ENCODE measurements around the gene ANXA8. TPM values are rescaled to one million over a fixed set of nuclear protein-coding genes. Genes with fewer than 3 reads are reported as not detected.

The ANXA8 gene
- polyA plus RNA-seq, 3 donors, result 0.52 to 2.9 (median 0.97) TPM

- H3K4me1 ChIP-seq (ENCODE audit: control insufficient read depth in 1 of 2, insufficient read depth in 2 of 2, low read length in 2 of 2), result no peaks in the 10 kb centered on the region
- Mint-ChIP-seq H3K4me1 (no peaks in the 10 kb centered on the region), H3K27me3 (ENCODE audit: low read depth in 3 of 3) (peaks cover 3 to 6% (median 3%) of the 10 kb centered on the region in 3 donors), H3K9me3 (peaks cover 0 to 2% (median 0%) of the 10 kb centered on the region in 7 donors), H3K27ac (no peak overlapping the region), H3K36me3 (no peaks in the 10 kb centered on the region), H3K4me3 (no peak overlapping the region)
- TF ChIP-seq CTCF (IDR thresholded peaks at IDR 0.05), result no peak
- H3K4me2 ChIP-seq (replicated peaks; ENCODE audit: extremely low read depth, low read length, poor library complexity, severe bottlenecking), result no peak overlapping the region
- no peak overlapping the region for H3K4me3 ChIP-seq (replicated peaks in 1 of 3; ENCODE audit: low read depth in 2 of 3, low read length in 3 of 3)
- 100% methylated on average over 2 of the region's 3 CpGs for WGBS (ENCODE audit: insufficient coverage)
- no peaks in the 10 kb centered on the region for H3K27me3 ChIP-seq (ENCODE audit: control insufficient read depth in 2 of 2, insufficient read depth in 2 of 2, low read length in 2 of 2)
- no peak for DNase-seq
- no peaks in the 10 kb centered on the region for H3K79me2 ChIP-seq (ENCODE audit: insufficient read depth, low read length)
- no peak overlapping the region for H2AFZ ChIP-seq (ENCODE audit: insufficient read depth, low read depth, low read length, poor library complexity, severe bottlenecking)
- no peaks in the 10 kb centered on the region for H3K9me3 ChIP-seq (replicated peaks in 1 of 2; ENCODE audit: control insufficient read depth in 1 of 2, insufficient read depth in 1 of 2, low read length in 2 of 2)
- H4K20me1 ChIP-seq (ENCODE audit: insufficient read depth, low read length), result no peaks in the 10 kb centered on the region
- H3K9ac ChIP-seq (ENCODE audit: insufficient read depth, low read length, poor library complexity, severe bottlenecking), result no peak overlapping the region
- intact Hi-C loops (cut with micrococcal nuclease), result no loop called here
- H3K27ac ChIP-seq (ENCODE audit: low read depth in 1 of 2, low read length in 2 of 2), result no peak overlapping the region
- H3K36me3 ChIP-seq (replicated peaks in 1 of 2; ENCODE audit: control insufficient read depth in 1 of 2, insufficient read depth in 2 of 2, low read length in 2 of 2), result no peaks in the 10 kb centered on the region
These were observed 29.2 kb downstream of the ANXA8 start for GRCh38 chr10:47454780-47455058.

GRCh38 chr10:47454008-47454779, 29.7 kb downstream of the ANXA8 start:
- Mint-ChIP-seq H3K27ac (no peak overlapping the region), H3K4me1 (no peaks in the 10 kb centered on the region), H3K9me3 (peaks cover 0 to 2% (median 0%) of the 10 kb centered on the region in 7 donors), H3K27me3 (ENCODE audit: low read depth in 3 of 3) (peaks cover 3 to 4% (median 3%) of the 10 kb centered on the region in 3 donors), H3K36me3 (no peaks in the 10 kb centered on the region), H3K4me3 (no peak overlapping the region)
- Histone ChIP-seq H3K4me1 (ENCODE audit: control insufficient read depth in 1 of 2, insufficient read depth in 2 of 2, low read length in 2 of 2) (no peaks in the 10 kb centered on the region), H3K27me3 (ENCODE audit: control insufficient read depth in 2 of 2, insufficient read depth in 2 of 2, low read length in 2 of 2) (no peaks in the 10 kb centered on the region), H3K9ac (ENCODE audit: insufficient read depth, low read length, poor library complexity, severe bottlenecking) (no peak overlapping the region), H4K20me1 (ENCODE audit: insufficient read depth, low read length) (no peaks in the 10 kb centered on the region), H3K4me3 (replicated peaks in 1 of 3; ENCODE audit: low read depth in 2 of 3, low read length in 3 of 3) (no peak overlapping the region), H3K36me3 (replicated peaks in 1 of 2; ENCODE audit: control insufficient read depth in 1 of 2, insufficient read depth in 2 of 2, low read length in 2 of 2) (no peaks in the 10 kb centered on the region), H3K79me2 (ENCODE audit: insufficient read depth, low read length) (no peaks in the 10 kb centered on the region), H3K27ac (ENCODE audit: low read depth in 1 of 2, low read length in 2 of 2) (no peak overlapping the region), H2AFZ (ENCODE audit: insufficient read depth, low read depth, low read length, poor library complexity, severe bottlenecking) (no peak overlapping the region), H3K9me3 (replicated peaks in 1 of 2; ENCODE audit: control insufficient read depth in 1 of 2, insufficient read depth in 1 of 2, low read length in 2 of 2) (no peaks in the 10 kb centered on the region), H3K4me2 (replicated peaks; ENCODE audit: extremely low read depth, low read length, poor library complexity, severe bottlenecking) (no peak overlapping the region)
- 90% methylated on average over 7 of the region's 10 CpGs for WGBS (ENCODE audit: insufficient coverage)
- no peak for TF ChIP-seq CTCF (IDR thresholded peaks at IDR 0.05)
- DNase-seq, result no peak
- intact Hi-C loops (cut with micrococcal nuclease), result no loop called here
